Left ventricle myocardium inferior (tissue), 1 donor: Measurements from ENCODE around the gene RIPK3. TPM values are rescaled to one million over a fixed set of nuclear protein-coding genes. Genes with fewer than 3 reads are reported as not detected.

ENCODE experiments used
- DNase-seq: peaks from one replicate; pipeline ENCODE4 v3.0.0-alpha.2; 2020
- H3K27ac ChIP-seq: fragments of 200-600 bp; replicated peaks from 2 replicates; pipeline ENCODE4 v1.8.0; 2021
- H3K27me3 ChIP-seq: fragments of 200-600 bp; 2 replicates; pipeline ENCODE4 v1.8.0; 2021; ENCODE audit warnings: low read depth
- H3K36me3 ChIP-seq: fragments of 200-600 bp; 2 replicates; pipeline ENCODE4 v1.8.0; 2021
- H3K4me1 ChIP-seq: fragments of 200-600 bp; 2 replicates; pipeline ENCODE4 v1.8.0; 2021
- H3K4me3 ChIP-seq: fragments of 200-600 bp; 2 replicates; pipeline ENCODE4 v1.8.0; 2021; ENCODE audit warnings: mild to moderate bottlenecking, moderate library complexity
- H3K9me3 ChIP-seq: fragments of 200-600 bp; replicated peaks from 2 replicates; pipeline ENCODE4 v1.8.0; 2021
- CTCF ChIP-seq: fragments of 200-600 bp; IDR thresholded peaks from 2 replicates; pipeline ENCODE4 v1.8.0; 2021; ENCODE audit warnings: antibody characterized with exemption, mild to moderate bottlenecking, borderline replicate concordance
- intact Hi-C: fragments of 100-400 bp; cut with micrococcal nuclease; formaldehyde crosslinking; loops from one replicate; pipeline ENCODE4 v1.11.0; 2022
- total RNA-seq: library from RNA; stranded (reverse); fragmentation: NEBNext Ultra II Directional; extraction: Animal tissue kit (Norgen Biotek cat#: 25700); gene quantifications from one replicate; pipeline ENCODE4 v1.2.1, GENCODE V29; 2021
- donor health status: DM: no; HTN: yes; CAD: no; lungs with severe emphysema.

The RIPK3 gene
- total RNA-seq, 1 donor from 2014 or later = 3.6 TPM

DNA sequence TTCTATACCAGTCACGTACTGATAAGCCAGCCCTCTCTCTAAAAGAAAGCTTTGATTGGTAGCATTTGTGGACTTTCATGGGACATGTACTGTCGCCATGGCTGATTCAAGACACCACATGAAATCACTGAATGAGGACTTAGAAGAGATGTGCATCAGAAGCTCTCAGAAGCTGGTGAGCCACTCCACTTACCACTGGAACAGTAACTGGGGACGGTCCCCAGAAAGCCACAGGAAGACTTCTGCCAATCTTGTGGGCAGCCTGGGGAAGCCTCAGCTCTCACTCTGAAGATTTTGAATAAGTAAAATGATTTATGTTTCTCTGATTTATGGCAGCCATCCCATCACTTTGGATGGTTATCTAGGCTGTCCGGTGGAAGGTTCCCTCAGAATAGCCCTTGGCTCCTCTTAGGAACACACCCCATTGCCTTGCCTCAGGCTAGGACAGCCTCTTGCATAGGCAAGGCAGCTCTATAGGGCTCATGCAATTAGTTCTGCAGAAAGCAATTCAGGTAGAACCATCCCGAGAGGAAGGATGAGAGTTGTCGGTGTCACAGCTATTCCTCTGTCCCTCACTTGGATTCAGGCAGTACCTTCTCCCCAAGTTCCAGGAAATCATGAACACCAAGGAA, 50.0 kb downstream of the RIPK3 start:
- Histone ChIP-seq H3K4me1 (no peaks in the 10 kb centered on the region), H3K9me3 (no peaks in the 10 kb centered on the region), H3K36me3 (peaks cover 40% of the 10 kb centered on the region), H3K27me3 (no peaks in the 10 kb centered on the region), H3K27ac (no peak overlapping the region), H3K4me3 (no peak overlapping the region)
- TF ChIP-seq CTCF = no peak
- DNase-seq = no peak
- intact Hi-C loops = no loop called here

GRCh38 chr14:24286996-24287395, 52.8 kb downstream of the RIPK3 start:
- H3K9me3 ChIP-seq = no peaks in the 10 kb centered on the region
- intact Hi-C loops = no loop called here
- no peak overlapping the region for H3K27ac ChIP-seq
- H3K36me3 ChIP-seq = peaks cover 27% of the 10 kb centered on the region
- H3K27me3 ChIP-seq = no peaks in the 10 kb centered on the region
- DNase-seq = no peak
- no peak for TF ChIP-seq CTCF
- H3K4me1 ChIP-seq = peaks cover 4% of the 10 kb centered on the region
- H3K4me3 ChIP-seq = no peak overlapping the region

Other genes with a start within 250 kb of the RIPK3 start
- gene PCK2, start 245.7 kb downstream of the RIPK3 start, total RNA-seq = 3.1 TPM
- 74.7 TPM for gene DCAF11, start 225.2 kb downstream of the RIPK3 start, total RNA-seq
- gene NRL, start 225.0 kb downstream of the RIPK3 start, total RNA-seq = 1.5 TPM
- gene FITM1, start 209.3 kb downstream of the RIPK3 start, total RNA-seq = 148 TPM
- gene PSME1, start 203.8 kb downstream of the RIPK3 start, total RNA-seq = 108 TPM
- 14.5 TPM for gene EMC9, start 198.4 kb downstream of the RIPK3 start, total RNA-seq
- gene PSME2, start 193.4 kb downstream of the RIPK3 start, total RNA-seq = 89.7 TPM
- 34.8 TPM for gene RNF31, start 192.5 kb downstream of the RIPK3 start, total RNA-seq
- 24.0 TPM for gene IRF9, start 178.7 kb downstream of the RIPK3 start, total RNA-seq
- 1.6 TPM for gene REC8, start 167.9 kb downstream of the RIPK3 start, total RNA-seq
- gene IPO4, start 151.2 kb downstream of the RIPK3 start, total RNA-seq = 13.3 TPM
- gene TM9SF1, start 144.6 kb downstream of the RIPK3 start, total RNA-seq = 22.2 TPM
- not detected for gene TSSK4, start 134.3 kb downstream of the RIPK3 start, total RNA-seq
- 33.1 TPM for gene CHMP4A, start 126.5 kb downstream of the RIPK3 start, total RNA-seq
- 16.6 TPM for gene MDP1, start 123.9 kb downstream of the RIPK3 start, total RNA-seq
- gene NEDD8, start 107.6 kb downstream of the RIPK3 start, total RNA-seq = 214 TPM
- gene GMPR2, start 107.1 kb downstream of the RIPK3 start, total RNA-seq = 29.7 TPM
- gene TINF2, start 97.4 kb downstream of the RIPK3 start, total RNA-seq = 30.6 TPM
- gene TGM1, start 76.8 kb downstream of the RIPK3 start, total RNA-seq = 0.96 TPM
- gene RABGGTA, start 68.4 kb downstream of the RIPK3 start, total RNA-seq = 22.3 TPM
- gene DHRS1, start 40.2 kb downstream of the RIPK3 start, total RNA-seq = 6.9 TPM
- 23.4 TPM for gene NOP9, start 40.1 kb downstream of the RIPK3 start, total RNA-seq
- 3.1 TPM for gene CIDEB, start 32.0 kb downstream of the RIPK3 start, total RNA-seq
- gene LTB4R2, start 29.9 kb downstream of the RIPK3 start, total RNA-seq = 0.71 TPM
- gene LTB4R, start 28.5 kb downstream of the RIPK3 start, total RNA-seq = 1.8 TPM
- gene ADCY4, start 4.9 kb downstream of the RIPK3 start, total RNA-seq = 26.6 TPM
- 20.6 TPM for gene NFATC4, start 28.2 kb upstream of the RIPK3 start, total RNA-seq
- gene NYNRIN, start 59.0 kb upstream of the RIPK3 start, total RNA-seq = 8.0 TPM
- gene CBLN3, start 89.7 kb upstream of the RIPK3 start, total RNA-seq = 0.55 TPM
- gene KHNYN, start 90.0 kb upstream of the RIPK3 start, total RNA-seq = 20.5 TPM
- 74.8 TPM for gene SDR39U1, start 102.8 kb upstream of the RIPK3 start, total RNA-seq
- gene CMA1, start 168.3 kb upstream of the RIPK3 start, total RNA-seq = 0.66 TPM
- gene CTSG, start 236.3 kb upstream of the RIPK3 start, total RNA-seq = 0.80 TPM